ENCODE data around the gene PRKCH. TPM values are rescaled to one million over a fixed set of nuclear protein-coding genes. Genes with fewer than 3 reads are reported as not detected.

Gene PRKCH
- polyA plus RNA-seq, 1 donor from 2014 or later, result 2.0 TPM

DNA sequence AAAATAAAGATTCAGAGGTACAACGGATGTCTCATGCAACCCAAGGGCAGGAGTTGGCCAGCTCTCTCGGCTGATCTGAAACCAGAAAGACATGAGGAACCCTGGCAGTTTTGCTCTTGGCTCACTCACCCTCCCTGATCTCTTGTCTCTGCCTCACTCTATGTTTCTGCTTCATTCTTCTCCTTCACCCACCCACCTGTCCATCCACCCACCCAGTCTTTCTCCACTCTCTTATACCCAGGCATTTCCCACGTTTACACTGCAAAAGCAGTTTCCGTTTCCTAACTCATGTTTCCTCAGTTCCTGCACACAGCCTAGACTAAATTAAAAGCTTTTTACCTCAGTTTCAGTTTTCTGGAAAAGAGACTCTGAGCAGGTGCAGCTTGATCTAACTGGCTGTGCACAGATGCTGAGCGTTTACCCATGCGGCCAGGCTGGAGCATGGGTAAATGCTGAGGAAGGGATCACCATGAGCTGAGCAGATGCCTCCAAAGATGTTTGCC is 157.6 kb downstream of the PRKCH start:
- H3K36me3 ChIP-seq (ENCODE audit: insufficient read depth, low read length), result no peaks in the 10 kb centered on the region

DNA sequence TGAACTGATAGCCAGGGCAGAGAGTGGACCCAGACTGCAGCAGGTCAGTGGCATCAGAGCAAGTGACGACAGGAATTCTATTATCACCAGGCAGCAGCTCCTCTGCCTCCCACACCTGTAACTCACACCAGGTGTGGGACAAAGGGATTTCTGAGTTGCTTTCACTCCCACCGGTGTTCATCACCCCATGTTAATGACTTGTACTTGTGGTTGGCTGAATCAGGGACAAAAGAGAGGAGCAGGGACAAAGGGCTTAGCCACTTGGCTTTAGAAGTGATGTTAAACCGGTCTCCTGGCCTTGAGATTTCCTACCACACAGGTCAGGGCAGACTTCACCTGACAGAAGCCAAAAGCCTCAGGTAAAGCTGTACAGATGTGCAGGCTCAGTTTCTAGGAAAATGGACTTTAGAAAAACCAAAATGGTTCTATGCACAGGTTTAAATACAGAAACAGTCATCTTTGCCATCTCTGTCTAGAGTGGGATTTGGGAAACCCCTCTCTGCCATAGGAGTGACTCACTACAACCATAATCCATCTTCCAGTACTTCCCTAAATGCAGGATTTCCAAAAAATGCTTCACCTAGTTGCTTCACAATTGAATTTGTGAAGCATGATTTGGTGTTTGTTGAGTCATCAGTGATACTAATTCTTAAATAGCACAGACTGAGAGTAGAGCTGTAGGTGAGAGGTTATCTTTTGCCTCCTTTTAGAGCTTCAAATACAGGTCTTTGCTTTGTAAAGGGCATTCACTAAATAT is 158.5 kb downstream of the PRKCH start:
- no peak overlapping the region for H2AFZ ChIP-seq (ENCODE audit: low read depth, low read length)
- no peaks in the 10 kb centered on the region for H3K36me3 ChIP-seq (ENCODE audit: insufficient read depth, low read length)
- TF ChIP-seq, protein P1, sequence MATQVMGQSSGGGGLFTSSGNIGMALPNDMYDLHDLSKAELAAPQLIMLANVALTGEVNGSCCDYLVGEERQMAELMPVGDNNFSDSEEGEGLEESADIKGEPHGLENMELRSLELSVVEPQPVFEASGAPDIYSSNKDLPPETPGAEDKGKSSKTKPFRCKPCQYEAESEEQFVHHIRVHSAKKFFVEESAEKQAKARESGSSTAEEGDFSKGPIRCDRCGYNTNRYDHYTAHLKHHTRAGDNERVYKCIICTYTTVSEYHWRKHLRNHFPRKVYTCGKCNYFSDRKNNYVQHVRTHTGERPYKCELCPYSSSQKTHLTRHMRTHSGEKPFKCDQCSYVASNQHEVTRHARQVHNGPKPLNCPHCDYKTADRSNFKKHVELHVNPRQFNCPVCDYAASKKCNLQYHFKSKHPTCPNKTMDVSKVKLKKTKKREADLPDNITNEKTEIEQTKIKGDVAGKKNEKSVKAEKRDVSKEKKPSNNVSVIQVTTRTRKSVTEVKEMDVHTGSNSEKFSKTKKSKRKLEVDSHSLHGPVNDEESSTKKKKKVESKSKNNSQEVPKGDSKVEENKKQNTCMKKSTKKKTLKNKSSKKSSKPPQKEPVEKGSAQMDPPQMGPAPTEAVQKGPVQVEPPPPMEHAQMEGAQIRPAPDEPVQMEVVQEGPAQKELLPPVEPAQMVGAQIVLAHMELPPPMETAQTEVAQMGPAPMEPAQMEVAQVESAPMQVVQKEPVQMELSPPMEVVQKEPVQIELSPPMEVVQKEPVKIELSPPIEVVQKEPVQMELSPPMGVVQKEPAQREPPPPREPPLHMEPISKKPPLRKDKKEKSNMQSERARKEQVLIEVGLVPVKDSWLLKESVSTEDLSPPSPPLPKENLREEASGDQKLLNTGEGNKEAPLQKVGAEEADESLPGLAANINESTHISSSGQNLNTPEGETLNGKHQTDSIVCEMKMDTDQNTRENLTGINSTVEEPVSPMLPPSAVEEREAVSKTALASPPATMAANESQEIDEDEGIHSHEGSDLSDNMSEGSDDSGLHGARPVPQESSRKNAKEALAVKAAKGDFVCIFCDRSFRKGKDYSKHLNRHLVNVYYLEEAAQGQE (IDR thresholded peaks at IDR 0.05; ENCODE audit: borderline replicate concordance), result no peak
- no peak for TF ChIP-seq EZH2 (IDR thresholded peaks at IDR 0.05; ENCODE audit: borderline replicate concordance, insufficient read depth, low read length, poor library complexity, severe bottlenecking)
- no peak for TF ChIP-seq TAF1 (IDR thresholded peaks at IDR 0.05; ENCODE audit: low read depth)
- TF ChIP-seq POLR2AphosphoS5 (IDR thresholded peaks at IDR 0.05), result no peak
- TF ChIP-seq EP300 (conservative IDR thresholded peaks at IDR 0.05; ENCODE audit: poor library complexity, severe bottlenecking), result no peak
- no peak for TF ChIP-seq SMC3 (conservative IDR thresholded peaks at IDR 0.05; ENCODE audit: poor library complexity)
- TF ChIP-seq RAD21 (conservative IDR thresholded peaks at IDR 0.05), result no peak
- TF ChIP-seq, protein P2, sequence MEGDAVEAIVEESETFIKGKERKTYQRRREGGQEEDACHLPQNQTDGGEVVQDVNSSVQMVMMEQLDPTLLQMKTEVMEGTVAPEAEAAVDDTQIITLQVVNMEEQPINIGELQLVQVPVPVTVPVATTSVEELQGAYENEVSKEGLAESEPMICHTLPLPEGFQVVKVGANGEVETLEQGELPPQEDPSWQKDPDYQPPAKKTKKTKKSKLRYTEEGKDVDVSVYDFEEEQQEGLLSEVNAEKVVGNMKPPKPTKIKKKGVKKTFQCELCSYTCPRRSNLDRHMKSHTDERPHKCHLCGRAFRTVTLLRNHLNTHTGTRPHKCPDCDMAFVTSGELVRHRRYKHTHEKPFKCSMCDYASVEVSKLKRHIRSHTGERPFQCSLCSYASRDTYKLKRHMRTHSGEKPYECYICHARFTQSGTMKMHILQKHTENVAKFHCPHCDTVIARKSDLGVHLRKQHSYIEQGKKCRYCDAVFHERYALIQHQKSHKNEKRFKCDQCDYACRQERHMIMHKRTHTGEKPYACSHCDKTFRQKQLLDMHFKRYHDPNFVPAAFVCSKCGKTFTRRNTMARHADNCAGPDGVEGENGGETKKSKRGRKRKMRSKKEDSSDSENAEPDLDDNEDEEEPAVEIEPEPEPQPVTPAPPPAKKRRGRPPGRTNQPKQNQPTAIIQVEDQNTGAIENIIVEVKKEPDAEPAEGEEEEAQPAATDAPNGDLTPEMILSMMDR (IDR thresholded peaks at IDR 0.05; ENCODE audit: poor library complexity, severe bottlenecking), result no peak
- TF ChIP-seq MXI1 (conservative IDR thresholded peaks at IDR 0.05; ENCODE audit: poor library complexity, severe bottlenecking), result no peak
- H3K9me3 ChIP-seq (ENCODE audit: low read length), result no peaks in the 10 kb centered on the region
- H3K9ac ChIP-seq (ENCODE audit: low read length), result no peak overlapping the region
- no peaks in the 10 kb centered on the region for H3K27me3 ChIP-seq (ENCODE audit: insufficient read depth, low read depth, low read length)
- H3K27ac ChIP-seq (ENCODE audit: low read length), result no peak overlapping the region
- no peaks in the 10 kb centered on the region for H3K79me2 ChIP-seq (replicated peaks; ENCODE audit: insufficient read depth, low read length)
- no peak overlapping the region for H3K4me2 ChIP-seq (ENCODE audit: low read length)
- no peaks in the 10 kb centered on the region for H3K9me2 ChIP-seq (ENCODE audit: insufficient read depth, low read length)
- H3K4me3 ChIP-seq (ENCODE audit: low read length), result no peak overlapping the region
- H4K20me1 ChIP-seq (ENCODE audit: insufficient read depth), result no peaks in the 10 kb centered on the region
- H3F3A ChIP-seq (ENCODE audit: insufficient read depth, low read length, poor library complexity, severe bottlenecking), result no peaks in the 10 kb centered on the region

More for the DNA sequence above, 157.6 kb downstream of the PRKCH start:
- no peak overlapping the region for H3K27ac ChIP-seq (ENCODE audit: low read length)
- H3K9me2 ChIP-seq (ENCODE audit: insufficient read depth, low read length), result no peaks in the 10 kb centered on the region
- no peaks in the 10 kb centered on the region for H3K27me3 ChIP-seq (ENCODE audit: insufficient read depth, low read depth, low read length)
- no peak for TF ChIP-seq TAF1 (IDR thresholded peaks at IDR 0.05; ENCODE audit: low read depth)
- no peak for TF ChIP-seq MXI1 (conservative IDR thresholded peaks at IDR 0.05; ENCODE audit: poor library complexity, severe bottlenecking)
- TF ChIP-seq EP300 (conservative IDR thresholded peaks at IDR 0.05; ENCODE audit: poor library complexity, severe bottlenecking), result no peak
- no peak for TF ChIP-seq EZH2 (IDR thresholded peaks at IDR 0.05; ENCODE audit: borderline replicate concordance, insufficient read depth, low read length, poor library complexity, severe bottlenecking)
- no peak for TF ChIP-seq POLR2AphosphoS5 (IDR thresholded peaks at IDR 0.05)
- no peak for TF ChIP-seq RAD21 (conservative IDR thresholded peaks at IDR 0.05)
- TF ChIP-seq, protein P2 (IDR thresholded peaks at IDR 0.05; ENCODE audit: poor library complexity, severe bottlenecking), result no peak
- TF ChIP-seq, protein P1 (IDR thresholded peaks at IDR 0.05; ENCODE audit: borderline replicate concordance), result no peak
- no peak for TF ChIP-seq SMC3 (conservative IDR thresholded peaks at IDR 0.05; ENCODE audit: poor library complexity)
- H3F3A ChIP-seq (ENCODE audit: insufficient read depth, low read length, poor library complexity, severe bottlenecking), result no peaks in the 10 kb centered on the region
- no peaks in the 10 kb centered on the region for H4K20me1 ChIP-seq (ENCODE audit: insufficient read depth)
- no peak overlapping the region for H3K4me2 ChIP-seq (ENCODE audit: low read length)
- no peak overlapping the region for H3K4me3 ChIP-seq (ENCODE audit: low read length)
- no peaks in the 10 kb centered on the region for H3K79me2 ChIP-seq (replicated peaks; ENCODE audit: insufficient read depth, low read length)
- H3K9me3 ChIP-seq (ENCODE audit: low read length), result no peaks in the 10 kb centered on the region
- H2AFZ ChIP-seq (ENCODE audit: low read depth, low read length), result no peak overlapping the region
- H3K9ac ChIP-seq (ENCODE audit: low read length), result no peak overlapping the region
